PC-9 (cell line): ENCODE results near the gene SLX4IP.

Experiments used
- CTCF ChIP-seq: fragments of 200-600 bp; sonication (generic); conservative IDR thresholded peaks from 2 replicates; pipeline ENCODE4 v1.6.1; 2017; ENCODE audit warnings: mixed run types, antibody characterized with exemption, mild to moderate bottlenecking, moderate library complexity
- EZH2 ChIP-seq: fragments of 200-600 bp; sonication (generic); IDR thresholded peaks from 2 replicates; pipeline ENCODE4 v1.8.0; 2017; ENCODE audit warnings: antibody characterized with exemption, low read depth

- TF ChIP-seq CTCF (no peak), EZH2 (no peak)
Measured at GRCh38 chr20:10647909-10648308, 212.8 kb downstream of the SLX4IP start.
